Adrenal gland (tissue), 12 donors: Measurements from ENCODE around the gene RGS6. TPM values are rescaled to one million over a fixed set of nuclear protein-coding genes. Genes with fewer than 3 reads are reported as not detected.
A peak's percentile ranks its signal among the peaks of the same experiment; 100 is the strongest.

ENCODE experiments used
- DNase-seq, 7 donors: peaks; one replicate each; pipeline ENCODE4 v3.0.0-alpha.2; 2019 to 2020
- H3K27ac ChIP-seq, 5 donors: fragments of 200-600 bp; sonication (generic) in 4 of 5; 1 replicate in 3 of 5; 2 replicates in 2 of 5; pipeline versions ENCODE4 v1.5.1 to v1.8.0; 2016 to 2020; ENCODE audit warnings: mild to moderate bottlenecking in 1 of 5
- H3K27me3 ChIP-seq: fragments of 200-600 bp; 2 replicates; pipeline ENCODE4 v1.8.0; 2021
- H3K36me3 ChIP-seq, 2 donors: fragments of 200-600 bp; replicated peaks in 1 of 2; 1 replicate in 1 of 2; 2 replicates in 1 of 2; pipeline versions ENCODE4 v1.5.1 to v1.8.0; 2018 to 2022
- H3K4me1 ChIP-seq, 2 donors: fragments of 200-600 bp; replicated peaks in 1 of 2; 1 replicate in 1 of 2; 2 replicates in 1 of 2; pipeline versions ENCODE4 v1.5.1 to v1.8.0; 2018 to 2021
- H3K4me3 ChIP-seq, 4 donors: fragments of 200-600 bp; sonication (generic) in 3 of 4; one replicate each; pipeline ENCODE4 v1.5.1; 2016 to 2018
- H3K9me3 ChIP-seq, 3 donors: fragments of 200-600 bp; sonication (generic) in 1 of 3; replicated peaks in 1 of 3; 1 replicate in 2 of 3; 2 replicates in 1 of 3; pipeline versions ENCODE4 v1.5.1 to v1.8.0; 2016 to 2021
- POLR2A ChIP-seq, 2 donors: fragments of 450-650 bp; IDR thresholded peaks; one replicate each; pipeline ENCODE4 v1.6.1; 2017; ENCODE audit warnings: antibody characterized with exemption in 2 of 2, mild to moderate bottlenecking in 2 of 2, moderate library complexity in 1 of 2
- WGBS, 4 donors: extraction: QIAGEN DNeasy Blood & Tissue Kit in 2 of 4; methylation state at CpG; one replicate each; pipeline versions ENCODE4 v1.1.5 to v1.1.7; 2013 to 2017; 5-methylcytosine and 5-hydroxymethylcytosine counted together
- intact Hi-C, 2 donors: fragments of 100-400 bp; cut with DNase I; formaldehyde crosslinking; loops; one replicate each; pipeline versions ENCODE4 v1.14.1 to v1.15.0; 2022 to 2023
- polyA plus RNA-seq, 3 donors: library from polyadenylated mRNA; stranded (reverse); fragments of 200-250 nt in 2 of 3; fragments of 350-450 nt in 1 of 3; fragmentation: Illumina TruSeq in 1 of 3; extraction: RNeasy Lipid Tissue Mini Kit (QIAGEN cat#74804) in 1 of 3; gene quantifications; one replicate each; pipeline ENCODE4 v1.2.3, GENCODE V29; 2013 to 2014
- total RNA-seq, 9 donors: library from RNA; depleted of rRNA in 4 of 9; stranded (reverse); fragments of >200 nt in 4 of 9; fragments of 120-200 nt in 1 of 9; fragmentation: NEBNext Ultra II Directional in 1 of 9; extraction: Animal tissue kit (Norgen Biotek cat#: 25700) in 1 of 9; gene quantifications; one replicate each; pipeline versions ENCODE4 v1.1.0 to v1.2.4, GENCODE V29; 2013 to 2023
- TF ChIP-seq, protein P1 (sequence below), 6 experiments: fragments of 450-650 bp in 4 of 6; fragments of 200-600 bp in 2 of 6; sonication (generic) in 1 of 6; IDR thresholded peaks; 1 replicate in 5 of 6; 2 replicates in 1 of 6; pipeline versions ENCODE4 v1.5.1 to v1.8.0; 2016 to 2021; ENCODE audit warnings: antibody characterized with exemption in 6 of 6, mild to moderate bottlenecking in 2 of 6, moderate library complexity in 1 of 6
- donor health status: healthy with polysubstance abuse.
- donor health status: Bipolar disorder and iron deficiency.
- donor health status: DM: yes; HTN: yes; CAD: no.
- donor health status: DM: no; HTN: no; CAD: no.
- donor health status: DM: no; HTN: no; CAD: no.
- donor health status: DM: yes; HTN: yes; CAD: no.

The RGS6 gene
- total and polyA plus RNA-seq, 12 donors: 0.06 to 4.3 (median 0.41) TPM; not detected in 1

DNA sequence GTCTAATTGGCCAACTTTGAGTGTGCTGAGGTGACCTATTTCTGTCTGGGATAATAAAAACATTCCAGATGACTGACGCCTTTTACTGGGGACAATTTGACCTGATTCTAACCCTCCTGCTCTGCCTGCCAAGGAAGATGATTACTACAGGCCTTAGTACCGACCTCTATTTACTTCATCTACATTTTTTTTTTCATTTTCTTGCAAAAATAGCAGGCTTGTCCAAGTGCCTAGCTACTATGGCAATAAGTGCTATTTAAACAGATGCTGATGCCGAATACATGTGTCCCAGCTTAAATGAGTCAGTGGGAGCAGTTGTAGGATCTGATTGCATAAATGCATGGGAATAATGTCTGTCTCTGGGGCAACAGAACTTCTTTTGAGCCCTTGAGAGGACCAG is 254.3 kb downstream of the RGS6 start:
- WGBS, 4 donors: 17 to 26% (median 20%) methylated on average over 3 of the region's 3 CpGs
- no peak for TF ChIP-seq POLR2A (IDR thresholded peaks at IDR 0.05)
- TF ChIP-seq, protein P1, sequence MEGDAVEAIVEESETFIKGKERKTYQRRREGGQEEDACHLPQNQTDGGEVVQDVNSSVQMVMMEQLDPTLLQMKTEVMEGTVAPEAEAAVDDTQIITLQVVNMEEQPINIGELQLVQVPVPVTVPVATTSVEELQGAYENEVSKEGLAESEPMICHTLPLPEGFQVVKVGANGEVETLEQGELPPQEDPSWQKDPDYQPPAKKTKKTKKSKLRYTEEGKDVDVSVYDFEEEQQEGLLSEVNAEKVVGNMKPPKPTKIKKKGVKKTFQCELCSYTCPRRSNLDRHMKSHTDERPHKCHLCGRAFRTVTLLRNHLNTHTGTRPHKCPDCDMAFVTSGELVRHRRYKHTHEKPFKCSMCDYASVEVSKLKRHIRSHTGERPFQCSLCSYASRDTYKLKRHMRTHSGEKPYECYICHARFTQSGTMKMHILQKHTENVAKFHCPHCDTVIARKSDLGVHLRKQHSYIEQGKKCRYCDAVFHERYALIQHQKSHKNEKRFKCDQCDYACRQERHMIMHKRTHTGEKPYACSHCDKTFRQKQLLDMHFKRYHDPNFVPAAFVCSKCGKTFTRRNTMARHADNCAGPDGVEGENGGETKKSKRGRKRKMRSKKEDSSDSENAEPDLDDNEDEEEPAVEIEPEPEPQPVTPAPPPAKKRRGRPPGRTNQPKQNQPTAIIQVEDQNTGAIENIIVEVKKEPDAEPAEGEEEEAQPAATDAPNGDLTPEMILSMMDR (IDR thresholded peaks at IDR 0.05): no peak
- intact Hi-C loops: no loop called here
- peak in 6 of 7 donors; percentile 16 to 64 (median 34) for DNase-seq
- Histone ChIP-seq H3K4me3 (no peak overlapping the region), H3K36me3 (no peaks in the 10 kb centered on the region), H3K4me1 (no peaks in the 10 kb centered on the region), H3K27ac (no peak overlapping the region), H3K27me3 (no peaks in the 10 kb centered on the region), H3K9me3 (no peaks in the 10 kb centered on the region)

DNA sequence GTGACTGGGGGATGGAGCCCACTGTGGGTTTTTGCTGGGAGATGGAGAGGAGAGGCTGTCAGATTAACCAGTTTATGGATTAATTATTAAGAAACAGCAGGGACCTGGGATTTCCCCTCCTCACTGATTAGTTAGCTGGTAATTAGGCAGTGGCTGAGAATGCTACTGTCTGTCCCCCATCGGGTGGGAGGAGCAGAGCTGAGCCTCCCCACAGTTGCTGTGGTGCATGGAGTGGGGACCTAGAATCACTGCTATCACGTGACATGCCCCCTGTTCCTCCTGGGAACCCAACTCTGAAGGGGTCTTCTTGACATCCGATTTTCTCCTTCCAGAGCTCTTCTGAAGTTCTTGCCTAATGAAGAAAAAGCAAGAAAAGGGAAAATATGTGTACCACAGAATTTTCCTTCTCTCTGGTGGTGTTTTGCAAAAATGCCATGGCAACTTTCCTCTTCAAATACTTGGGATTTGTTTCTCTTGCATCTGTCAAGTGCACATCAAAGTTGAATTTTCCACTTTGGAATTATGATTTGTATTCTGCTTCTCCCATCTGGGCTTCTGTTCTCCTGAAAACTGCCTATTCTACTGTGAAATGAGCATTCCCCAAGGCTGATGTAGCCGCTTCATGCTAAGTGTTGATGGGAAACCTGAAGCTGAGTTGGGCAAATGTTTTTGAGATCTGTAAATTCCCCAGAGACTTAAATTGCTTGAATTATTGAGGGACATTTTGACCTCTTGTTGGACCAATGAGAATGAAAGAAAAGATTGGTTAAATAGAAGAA is 264.2 kb downstream of the RGS6 start:
- Histone ChIP-seq H3K27me3 (no peaks in the 10 kb centered on the region), H3K36me3 (no peaks in the 10 kb centered on the region), H3K4me3 (no peak overlapping the region), H3K4me1 (no peaks in the 10 kb centered on the region), H3K27ac (no peak overlapping the region), H3K9me3 (no peaks in the 10 kb centered on the region)
- DNase-seq: no peak
- 66 to 75% (median 70%) methylated on average over 4 of the region's 4 CpGs for WGBS, 4 donors
- intact Hi-C loops: no loop called here
- TF ChIP-seq POLR2A (IDR thresholded peaks at IDR 0.05): no peak
- TF ChIP-seq, protein P1 (IDR thresholded peaks at IDR 0.05): no peak

DNA sequence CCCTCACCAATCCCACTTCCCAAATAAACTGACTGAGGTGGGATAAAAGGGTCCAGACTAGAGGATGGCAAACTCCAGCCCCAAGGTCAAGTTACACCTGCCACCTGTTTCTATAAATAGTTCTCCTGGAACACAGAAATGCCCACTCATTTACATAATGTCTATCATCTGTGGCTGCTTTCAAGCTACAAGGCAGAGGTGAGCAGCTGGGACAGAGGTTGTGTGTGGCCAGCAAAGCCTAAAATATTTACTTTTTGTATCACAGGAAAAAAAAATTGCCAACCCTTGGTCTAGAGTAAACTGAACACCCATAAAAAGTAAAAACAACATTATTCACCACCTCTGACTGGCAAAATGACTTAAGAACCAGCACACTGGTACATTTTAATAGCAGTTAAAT is 269.4 kb downstream of the RGS6 start:
- Histone ChIP-seq H3K27ac (no peak overlapping the region), H3K27me3 (no peaks in the 10 kb centered on the region), H3K36me3 (no peaks in the 10 kb centered on the region), H3K4me3 (no peak overlapping the region), H3K9me3 (no peaks in the 10 kb centered on the region), H3K4me1 (no peaks in the 10 kb centered on the region)
- no peak for DNase-seq
- no peak for TF ChIP-seq POLR2A (IDR thresholded peaks at IDR 0.05)
- TF ChIP-seq, protein P1 (IDR thresholded peaks at IDR 0.05): no peak
- intact Hi-C loops: no loop called here

DNA sequence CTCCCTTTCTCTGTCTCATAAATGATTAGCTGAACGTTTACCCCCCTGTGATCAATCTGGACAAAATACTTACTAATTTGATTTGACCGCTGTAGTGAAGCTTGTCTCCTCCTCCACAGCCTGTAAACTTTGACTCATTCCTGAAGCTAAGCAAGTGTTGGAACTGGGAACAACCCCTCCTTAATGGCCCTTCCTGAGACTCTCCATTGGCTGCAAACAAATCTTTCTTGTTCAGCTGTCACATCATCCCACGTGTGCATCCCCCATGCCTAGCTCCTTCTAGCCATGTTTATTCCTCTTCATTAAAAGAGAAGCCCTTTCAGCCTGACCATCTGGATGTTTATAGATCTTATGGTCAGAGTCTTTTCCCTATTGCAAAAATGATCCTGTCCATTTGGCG is 281.2 kb downstream of the RGS6 start:
- Histone ChIP-seq H3K9me3 (no peaks in the 10 kb centered on the region), H3K27ac (no peak overlapping the region), H3K36me3 (no peaks in the 10 kb centered on the region), H3K4me3 (no peak overlapping the region), H3K27me3 (peaks cover 4% of the 10 kb centered on the region), H3K4me1 (no peaks in the 10 kb centered on the region)
- intact Hi-C loops: no loop called here
- no peak for DNase-seq
- WGBS, 4 donors: 69 to 74% (median 72%) methylated on average over 4 of the region's 4 CpGs
- TF ChIP-seq, protein P1 (IDR thresholded peaks at IDR 0.05): no peak
- TF ChIP-seq POLR2A (IDR thresholded peaks at IDR 0.05): no peak
